ENCODE data around the gene EHMT1.
"Not testable (repeated sequence)": the region's sequence is repeated elsewhere in the genome, so short reads cannot be mapped to it uniquely, and the experiment has no call there.

Gene EHMT1

GRCh38 chr9:137590469-137591383 is 28.1 kb upstream of the EHMT1 start, which contains the start of gene ZMYND19:
Gene ZMYND19, minus strand, starts transcription at chr9:137590512. Its CDS starts 249 bp downstream, at chr9:137590263.
- peak; percentile 29 for DNase-seq

GRCh38 chr9:137592767-137593166 is 26.0 kb upstream of the EHMT1 start:
- DNase-seq: no peak

GRCh38 chr9:137593176-137593575 is 25.6 kb upstream of the EHMT1 start:
- DNase-seq: no peak

- DNase-seq: not testable (repeated sequence)
These were observed 22.2 kb upstream of the EHMT1 start for GRCh38 chr9:137596577-137596976.

GRCh38 chr9:137598943-137599342 is 19.9 kb upstream of the EHMT1 start:
- DNase-seq: no peak

- DNase-seq: peak; percentile 2
These were observed 16.1 kb upstream of the EHMT1 start for GRCh38 chr9:137602661-137603060.

- DNase-seq: no peak
These were observed 14.9 kb upstream of the EHMT1 start for GRCh38 chr9:137603879-137604278.

- no peak for DNase-seq
These were observed 14.3 kb upstream of the EHMT1 start for GRCh38 chr9:137604345-137605086.

- DNase-seq: peak; percentile 22
These were observed 13.4 kb upstream of the EHMT1 start, which contains the start of gene ARRDC1 for GRCh38 chr9:137605121-137606004. Gene ARRDC1, plus strand, starts transcription at chr9:137605686. Its CDS starts 32 bp downstream, at chr9:137605718.

- no peak for DNase-seq
These were observed 12.7 kb upstream of the EHMT1 start for GRCh38 chr9:137606005-137606621.

GRCh38 chr9:137606734-137607138 is 12.1 kb upstream of the EHMT1 start:
- no peak for DNase-seq

- no peak for DNase-seq
These were observed 11.5 kb upstream of the EHMT1 start for GRCh38 chr9:137607141-137607857.

GRCh38 chr9:137610944-137611343 is 7.9 kb upstream of the EHMT1 start:
- no peak for DNase-seq

- no peak for DNase-seq
These were observed 6.9 kb upstream of the EHMT1 start for GRCh38 chr9:137611623-137612609.

GRCh38 chr9:137612741-137613142 is 6.1 kb upstream of the EHMT1 start:
- no peak for DNase-seq

- DNase-seq: no peak
These were observed 5.5 kb upstream of the EHMT1 start for GRCh38 chr9:137613259-137613658.

- DNase-seq: no peak
These were observed 4.9 kb upstream of the EHMT1 start for GRCh38 chr9:137613738-137614523.

- DNase-seq: no peak
These were observed 4.0 kb upstream of the EHMT1 start for GRCh38 chr9:137614631-137615386.
